BJ (cell line): ENCODE measurements around the gene PPP1R14C. TPM values are rescaled to one million over a fixed set of nuclear protein-coding genes. Genes with fewer than 3 reads are reported as not detected.

ENCODE experiments used
- CTCF ChIA-PET: fragments of 350-600 bp; formaldehyde crosslinking; extraction: SDS; loops from one replicate; lab custom pipeline; 2021; ENCODE audit warnings: antibody characterized with exemption, inconsistent platforms; lab: Yijun Ruan, JAX
- POLR2A ChIA-PET: fragments of 300-600 bp; sonication (Branson Sonifier 250); formaldehyde crosslinking; extraction: SDS; loops from one replicate; lab custom pipeline; 2021; ENCODE audit warnings: antibody characterized with exemption; lab: Charles Lee
- DNase-seq: peaks from one replicate; pipeline ENCODE4 v3.0.0-alpha.2; 2011; ENCODE audit warnings: low read depth
- H3K27me3 ChIP-seq: 2 replicates; pipeline ENCODE4 v1.6.0; 2011; ENCODE audit warnings: low read length; ENCODE audit not compliant: control insufficient read depth, insufficient read depth
- H3K36me3 ChIP-seq: 2 replicates; pipeline ENCODE4 v1.5.1; 2011; ENCODE audit warnings: low read length; ENCODE audit not compliant: control insufficient read depth, insufficient read depth
- H3K4me3 ChIP-seq: 2 replicates; pipeline ENCODE4 v1.5.1; 2011; ENCODE audit warnings: low read depth, mild to moderate bottlenecking, control low read depth, low read length
- CTCF ChIP-seq: IDR thresholded peaks from 2 replicates; pipeline ENCODE4 v1.5.1; 2011; ENCODE audit warnings: low read depth, mild to moderate bottlenecking, control low read depth, inconsistent platforms, low read length, moderate library complexity; ENCODE audit not compliant: insufficient read depth
- polyA plus RNA-seq: library from polyadenylated mRNA; depleted of rRNA; stranded (reverse); fragments of >200 nt; gene quantifications from 2 replicates; pipeline ENCODE4 v1.2.3, GENCODE V29; 2011

Gene PPP1R14C
- polyA plus RNA-seq, 1 experiment: 0.05 TPM

GRCh38 chr6:150153905-150154492 lies 11.2 kb downstream of the PPP1R14C start:
- DNase-seq: no peak
- CTCF ChIA-PET: no interaction called here
- TF ChIP-seq CTCF: no peak
- no peaks in the 10 kb centered on the region for H3K36me3 ChIP-seq
- POLR2A ChIA-PET: interaction anchor here (0.6 kb wide), 1 partner anchor 41 kb away, joined by 4 read pairs; no protein-coding TSS in a partner anchor
- peaks cover 9% of the 10 kb centered on the region for H3K27me3 ChIP-seq
- no peak overlapping the region for H3K4me3 ChIP-seq

GRCh38 chr6:150156460-150156859 lies 13.6 kb downstream of the PPP1R14C start:
- H3K4me3 ChIP-seq: no peak overlapping the region
- ChIA-PET POLR2A (no interaction called here), CTCF (no interaction called here)
- H3K36me3 ChIP-seq: no peaks in the 10 kb centered on the region
- no peak for TF ChIP-seq CTCF
- H3K27me3 ChIP-seq: no peaks in the 10 kb centered on the region
- no peak for DNase-seq

- POLR2A ChIA-PET: no interaction called here
- TF ChIP-seq CTCF: no peak
- H3K4me3 ChIP-seq: no peak overlapping the region
- no peak for DNase-seq
- CTCF ChIA-PET: no interaction called here
- H3K27me3 ChIP-seq: no peaks in the 10 kb centered on the region
- H3K36me3 ChIP-seq: no peaks in the 10 kb centered on the region
These were observed 14.2 kb downstream of the PPP1R14C start for GRCh38 chr6:150157081-150157480.

- no peak overlapping the region for H3K4me3 ChIP-seq
- ChIA-PET POLR2A (no interaction called here), CTCF (no interaction called here)
- DNase-seq: no peak
- TF ChIP-seq CTCF: no peak
- H3K27me3 ChIP-seq: no peaks in the 10 kb centered on the region
- no peaks in the 10 kb centered on the region for H3K36me3 ChIP-seq
These were observed 16.9 kb downstream of the PPP1R14C start for GRCh38 chr6:150159757-150160156.

GRCh38 chr6:150163970-150164369 lies 21.1 kb downstream of the PPP1R14C start:
- no peak for DNase-seq
- CTCF ChIA-PET: no interaction called here
- no peaks in the 10 kb centered on the region for H3K27me3 ChIP-seq
- H3K36me3 ChIP-seq: no peaks in the 10 kb centered on the region
- POLR2A ChIA-PET: interaction anchor here (0.6 kb wide), 1 partner anchor 21 kb away, joined by 3 read pairs; no protein-coding TSS in a partner anchor
- no peak for TF ChIP-seq CTCF
- no peak overlapping the region for H3K4me3 ChIP-seq
